Measurements from ENCODE around the gene SELP. TPM values are rescaled to one million over a fixed set of nuclear protein-coding genes. Genes with fewer than 3 reads are reported as not detected.
A peak's percentile ranks its signal among the peaks of the same experiment; 100 is the strongest.

Gene SELP
- total RNA-seq, 1 experiment from 2014 or later, result not detected

DNA sequence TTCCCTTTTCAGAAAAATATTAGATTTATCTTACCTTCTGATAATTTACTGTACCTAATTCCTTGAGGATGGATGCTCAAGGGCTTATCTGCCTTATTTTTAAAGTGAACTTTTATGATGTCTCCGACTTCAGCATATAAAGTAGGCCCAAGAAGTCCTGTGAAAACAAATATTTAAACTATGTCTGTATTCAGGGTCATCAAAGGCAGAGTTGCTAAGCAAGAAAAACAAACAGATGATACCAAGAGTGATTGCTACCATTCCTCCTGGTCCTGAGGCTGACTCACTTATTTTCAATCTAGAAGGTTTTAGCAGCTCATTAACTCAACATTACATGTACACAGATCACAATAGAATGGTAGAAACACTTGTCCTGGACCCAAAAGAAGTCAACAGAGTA lies 57.7 kb downstream of the SELP start:
- TF ChIP-seq, protein P1, sequence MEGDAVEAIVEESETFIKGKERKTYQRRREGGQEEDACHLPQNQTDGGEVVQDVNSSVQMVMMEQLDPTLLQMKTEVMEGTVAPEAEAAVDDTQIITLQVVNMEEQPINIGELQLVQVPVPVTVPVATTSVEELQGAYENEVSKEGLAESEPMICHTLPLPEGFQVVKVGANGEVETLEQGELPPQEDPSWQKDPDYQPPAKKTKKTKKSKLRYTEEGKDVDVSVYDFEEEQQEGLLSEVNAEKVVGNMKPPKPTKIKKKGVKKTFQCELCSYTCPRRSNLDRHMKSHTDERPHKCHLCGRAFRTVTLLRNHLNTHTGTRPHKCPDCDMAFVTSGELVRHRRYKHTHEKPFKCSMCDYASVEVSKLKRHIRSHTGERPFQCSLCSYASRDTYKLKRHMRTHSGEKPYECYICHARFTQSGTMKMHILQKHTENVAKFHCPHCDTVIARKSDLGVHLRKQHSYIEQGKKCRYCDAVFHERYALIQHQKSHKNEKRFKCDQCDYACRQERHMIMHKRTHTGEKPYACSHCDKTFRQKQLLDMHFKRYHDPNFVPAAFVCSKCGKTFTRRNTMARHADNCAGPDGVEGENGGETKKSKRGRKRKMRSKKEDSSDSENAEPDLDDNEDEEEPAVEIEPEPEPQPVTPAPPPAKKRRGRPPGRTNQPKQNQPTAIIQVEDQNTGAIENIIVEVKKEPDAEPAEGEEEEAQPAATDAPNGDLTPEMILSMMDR (conservative IDR thresholded peaks at IDR 0.05), result no peak
- no peak for TF ChIP-seq EZH2 (IDR thresholded peaks at IDR 0.05; ENCODE audit: low read depth)
- POLR2A ChIA-PET (ENCODE audit: unreplicated experiment), result no interaction called here

DNA sequence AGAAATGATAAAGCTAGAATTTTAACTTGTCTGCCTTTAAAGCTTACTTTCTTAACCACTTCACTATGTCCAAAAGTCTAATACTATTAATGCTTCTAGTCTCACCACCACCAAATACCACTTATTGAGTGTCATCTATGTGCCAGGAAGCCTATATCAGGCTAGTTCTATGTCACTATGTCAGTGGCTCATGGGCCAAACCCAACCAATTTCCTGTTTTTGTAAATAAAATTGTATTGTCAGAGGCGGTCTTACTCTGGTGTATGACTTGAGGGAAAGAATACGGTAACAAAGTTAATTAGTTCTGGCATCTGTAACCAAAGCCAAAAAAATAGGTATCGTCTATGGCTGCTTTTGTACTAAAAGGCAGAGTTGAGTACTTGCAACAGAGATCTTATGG lies 58.5 kb downstream of the SELP start:
- H3K9me3 ChIP-seq (ENCODE audit: insufficient read depth, low read depth), result no peaks in the 10 kb centered on the region
- no peak overlapping the region for H3K4me2 ChIP-seq
- no peaks in the 10 kb centered on the region for H3K27me3 ChIP-seq (ENCODE audit: insufficient read depth, low read depth)
- H3K36me3 ChIP-seq (ENCODE audit: low read depth), result no peaks in the 10 kb centered on the region
- H3K79me2 ChIP-seq (ENCODE audit: low read depth), result no peaks in the 10 kb centered on the region
- no peak overlapping the region for H2AFZ ChIP-seq
- CTCF ChIA-PET, result no interaction called here
- intact Hi-C loops (cut with micrococcal nuclease; ENCODE audit: unreplicated experiment), result no loop called here
- H3K9me2 ChIP-seq (ENCODE audit: insufficient read depth), result no peaks in the 10 kb centered on the region
- no peaks in the 10 kb centered on the region for H4K20me1 ChIP-seq (ENCODE audit: insufficient read depth)
- no peaks in the 10 kb centered on the region for H3F3A ChIP-seq (ENCODE audit: insufficient read depth, low read depth)
- H3K4me1 ChIP-seq (replicated peaks; ENCODE audit: insufficient read depth), result no peaks in the 10 kb centered on the region
- H3K4me3 ChIP-seq, result no peak overlapping the region
- no peak for DNase-seq
- H3K27ac ChIP-seq, result no peak overlapping the region
- BruUV-seq (replicated peaks), result no TSS peak
- POLR2A ChIA-PET (ENCODE audit: unreplicated experiment), result no interaction called here
- TF ChIP-seq, protein P1 (conservative IDR thresholded peaks at IDR 0.05), result no peak
- TF ChIP-seq EZH2 (IDR thresholded peaks at IDR 0.05; ENCODE audit: low read depth), result no peak

More for the DNA sequence above, 57.7 kb downstream of the SELP start:
- intact Hi-C loops (cut with micrococcal nuclease; ENCODE audit: unreplicated experiment), result no loop called here
- Histone ChIP-seq H4K20me1 (ENCODE audit: insufficient read depth) (no peaks in the 10 kb centered on the region), H3K27ac (no peak overlapping the region), H3K9me2 (ENCODE audit: insufficient read depth) (no peaks in the 10 kb centered on the region), H3K27me3 (ENCODE audit: insufficient read depth, low read depth) (no peaks in the 10 kb centered on the region), H3K9me3 (ENCODE audit: insufficient read depth, low read depth) (no peaks in the 10 kb centered on the region), H2AFZ (no peak overlapping the region), H3K79me2 (ENCODE audit: low read depth) (no peaks in the 10 kb centered on the region), H3K4me2 (no peak overlapping the region), H3K4me1 (replicated peaks; ENCODE audit: insufficient read depth) (no peaks in the 10 kb centered on the region), H3F3A (ENCODE audit: insufficient read depth, low read depth) (no peaks in the 10 kb centered on the region), H3K4me3 (no peak overlapping the region), H3K36me3 (ENCODE audit: low read depth) (no peaks in the 10 kb centered on the region)
- BruUV-seq (replicated peaks), result no TSS peak
- CTCF ChIA-PET, result no interaction called here
- DNase-seq, result peak in 1 of 2 experiments; percentile 63

DNA sequence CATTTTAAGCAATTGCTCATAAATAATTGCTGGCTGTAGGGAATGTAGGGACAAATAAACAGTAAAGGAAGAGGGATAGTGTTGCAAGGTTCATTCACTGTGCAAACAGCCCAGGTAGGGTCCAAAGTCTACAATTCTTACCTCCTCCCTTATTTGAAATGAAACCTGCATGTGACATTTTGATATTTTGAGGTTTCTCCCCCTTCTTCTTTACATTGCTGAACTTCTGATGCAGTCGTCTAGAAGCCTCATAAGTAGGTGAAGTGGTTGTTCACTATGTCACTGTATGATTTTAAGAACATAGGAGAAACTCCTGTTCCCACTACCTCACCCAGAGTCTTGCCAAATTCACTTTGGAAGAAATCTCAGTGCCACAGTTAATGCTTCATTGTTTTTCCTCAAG lies 59.8 kb downstream of the SELP start:
- ChIA-PET POLR2A (ENCODE audit: unreplicated experiment) (no interaction called here), CTCF (no interaction called here)
- H3F3A ChIP-seq (ENCODE audit: insufficient read depth, low read depth), result no peaks in the 10 kb centered on the region
- DNase-seq, result no peak
- H3K9me2 ChIP-seq (ENCODE audit: insufficient read depth), result no peaks in the 10 kb centered on the region
- H3K36me3 ChIP-seq (ENCODE audit: low read depth), result no peaks in the 10 kb centered on the region
- H3K27me3 ChIP-seq (ENCODE audit: insufficient read depth, low read depth), result no peaks in the 10 kb centered on the region
- TF ChIP-seq, protein P1 (conservative IDR thresholded peaks at IDR 0.05), result no peak
- TF ChIP-seq EZH2 (IDR thresholded peaks at IDR 0.05; ENCODE audit: low read depth), result no peak
- H3K4me1 ChIP-seq (replicated peaks; ENCODE audit: insufficient read depth), result no peaks in the 10 kb centered on the region; the same call in 1 of the 2 replicates
- H2AFZ ChIP-seq, result 0 out of 2 replicates have a peak overlapping the region, but pooled peaks have one; percentile 20
- intact Hi-C loops (cut with micrococcal nuclease; ENCODE audit: unreplicated experiment), result no loop called here
- BruUV-seq (replicated peaks), result no TSS peak
- H4K20me1 ChIP-seq (ENCODE audit: insufficient read depth), result no peaks in the 10 kb centered on the region
- no peak overlapping the region for H3K27ac ChIP-seq
- no peaks in the 10 kb centered on the region for H3K79me2 ChIP-seq (ENCODE audit: low read depth)
- H3K9me3 ChIP-seq (ENCODE audit: insufficient read depth, low read depth), result no peaks in the 10 kb centered on the region
- no peak overlapping the region for H3K4me3 ChIP-seq
- no peak overlapping the region for H3K4me2 ChIP-seq

Measured in PC-9 (cell line).